HepG2 (cell line): Measurements from ENCODE around the gene MTA2. TPM values are rescaled to one million over a fixed set of nuclear protein-coding genes. Genes with fewer than 3 reads are reported as not detected.

Experiments used
- DPF2 ChIP-seq: sonication (generic); formaldehyde crosslinking; IDR thresholded peaks from 2 replicates; pipeline ENCODE4 v1.4.0; 2020; ENCODE audit warnings: mild to moderate bottlenecking, low read depth, missing genetic modification reagents, borderline replicate concordance
- GPN1 ChIP-seq: sonication (generic); formaldehyde crosslinking; IDR thresholded peaks from 2 replicates; pipeline ENCODE4 v1.5.1; 2020; ENCODE audit warnings: missing genetic modification reagents, borderline replicate concordance
- HDAC2 ChIP-seq: sonication (generic); formaldehyde crosslinking; IDR thresholded peaks from 2 replicates; pipeline ENCODE4 v1.4.0; 2020; ENCODE audit warnings: missing genetic modification reagents
- HMG20A ChIP-seq: IDR thresholded peaks from 2 replicates; pipeline ENCODE4 v1.6.1; 2016; ENCODE audit warnings: borderline replicate concordance
- KLF6 ChIP-seq: IDR thresholded peaks from 2 replicates; pipeline ENCODE4 v1.8.0; 2016; ENCODE audit warnings: missing biosample characterization, missing genetic modification reagents
- MAFK ChIP-seq, 2 experiments: IDR thresholded peaks in 1 of 2; conservative IDR thresholded peaks in 1 of 2; 2 replicates each; pipeline ENCODE4 v1.6.1; 2011; ENCODE audit warnings: improper control_type of control experiment in 2 of 2, low read length in 2 of 2
- NRL ChIP-seq: sonication (generic); formaldehyde crosslinking; IDR thresholded peaks from 2 replicates; pipeline ENCODE4 v1.5.0; 2020; ENCODE audit warnings: missing genetic modification reagents, mild to moderate bottlenecking, moderate library complexity, borderline replicate concordance
- SRSF9 ChIP-seq: fragments of 200-400 bp; formaldehyde crosslinking; IDR thresholded peaks from 2 replicates; pipeline ENCODE4 v1.6.1; 2018; ENCODE audit warnings: borderline replicate concordance, mild to moderate bottlenecking, low read depth, low read length; ENCODE audit not compliant: insufficient read depth, poor library complexity, severe bottlenecking
- TGIF2 ChIP-seq: IDR thresholded peaks from 2 replicates; pipeline ENCODE4 v1.6.1; 2016; ENCODE audit warnings: control low read depth, missing compliant biosample characterization
- ZFP82 ChIP-seq: sonication (generic); formaldehyde crosslinking; IDR thresholded peaks from 2 replicates; pipeline ENCODE4 v1.5.1; 2020; ENCODE audit warnings: mild to moderate bottlenecking, missing genetic modification reagents, borderline replicate concordance
- ZNF263 ChIP-seq: sonication (generic); formaldehyde crosslinking; IDR thresholded peaks from 2 replicates; pipeline ENCODE4 v1.4.0; 2020; ENCODE audit warnings: missing genetic modification reagents
- ZNF530 ChIP-seq: sonication (generic); formaldehyde crosslinking; IDR thresholded peaks from 2 replicates; pipeline ENCODE4 v1.5.0; 2020; ENCODE audit warnings: low read depth, mild to moderate bottlenecking, missing genetic modification reagents
- ZNF614 ChIP-seq: IDR thresholded peaks from 2 replicates; pipeline ENCODE4 v1.6.1; 2018; ENCODE audit warnings: missing biosample characterization, missing genetic modification reagents, inconsistent platforms, borderline replicate concordance
- ZNF615 ChIP-seq: sonication (generic); formaldehyde crosslinking; IDR thresholded peaks from 2 replicates; pipeline ENCODE4 v1.5.0; 2020; ENCODE audit warnings: mild to moderate bottlenecking, missing genetic modification reagents, borderline replicate concordance
- polyA plus RNA-seq, 8 experiments: library from polyadenylated mRNA; depleted of rRNA in 3 of 8; stranded (reverse) in 7 of 8; unstranded in 1 of 8; fragments of >200 nt; fragmentation: Illumina TruSeq in 4 of 8; extraction: Trizol in 4 of 8; gene quantifications; 2 replicates each; pipeline versions ENCODE4 v1.2.1 to v1.2.3, GENCODE V29; 2011 to 2016; ENCODE audit warnings: low read depth in 4 of 8, missing spikeins in 1 of 8, mixed read lengths in 1 of 8; ENCODE audit not compliant: insufficient read depth in 1 of 8
- total RNA-seq, 5 experiments: library from RNA; depleted of rRNA; stranded (reverse); fragments of >200 nt; fragmentation: Illumina TruSeq; extraction: Trizol; gene quantifications; 2 replicates each; pipeline ENCODE4 v1.2.3, GENCODE V29; 2016; ENCODE audit warnings: low read depth in 1 of 5
- TF ChIP-seq, protein P1 (sequence below): sonication (generic); formaldehyde crosslinking; IDR thresholded peaks from 2 replicates; pipeline ENCODE4 v1.5.0; 2020; ENCODE audit warnings: mild to moderate bottlenecking, missing genetic modification reagents, borderline replicate concordance
- TF ChIP-seq, protein P2 (sequence below): sonication (generic); formaldehyde crosslinking; IDR thresholded peaks from 2 replicates; pipeline ENCODE4 v1.8.1; 2023; ENCODE audit warnings: mild to moderate bottlenecking, missing genetic modification reagents
- TF ChIP-seq, protein P3 (sequence below): sonication (generic); formaldehyde crosslinking; IDR thresholded peaks from 2 replicates; pipeline ENCODE4 v1.4.0; 2020; ENCODE audit warnings: missing genetic modification reagents, borderline replicate concordance
- TF ChIP-seq, protein P4 (sequence below): sonication (generic); formaldehyde crosslinking; IDR thresholded peaks from 2 replicates; pipeline ENCODE4 v1.8.1; 2022; ENCODE audit warnings: mild to moderate bottlenecking, missing genetic modification reagents
- TF ChIP-seq, protein P5 (sequence below): sonication (generic); formaldehyde crosslinking; IDR thresholded peaks from 2 replicates; pipeline ENCODE4 v1.4.0; 2020; ENCODE audit warnings: mild to moderate bottlenecking, missing genetic modification reagents

The MTA2 gene
- total and polyA plus RNA-seq, 2 of the 13 experiments (the other 11 are each of a cell fraction or from before 2014, with no cell fraction given): 14.0 to 70.0 TPM

DNA sequence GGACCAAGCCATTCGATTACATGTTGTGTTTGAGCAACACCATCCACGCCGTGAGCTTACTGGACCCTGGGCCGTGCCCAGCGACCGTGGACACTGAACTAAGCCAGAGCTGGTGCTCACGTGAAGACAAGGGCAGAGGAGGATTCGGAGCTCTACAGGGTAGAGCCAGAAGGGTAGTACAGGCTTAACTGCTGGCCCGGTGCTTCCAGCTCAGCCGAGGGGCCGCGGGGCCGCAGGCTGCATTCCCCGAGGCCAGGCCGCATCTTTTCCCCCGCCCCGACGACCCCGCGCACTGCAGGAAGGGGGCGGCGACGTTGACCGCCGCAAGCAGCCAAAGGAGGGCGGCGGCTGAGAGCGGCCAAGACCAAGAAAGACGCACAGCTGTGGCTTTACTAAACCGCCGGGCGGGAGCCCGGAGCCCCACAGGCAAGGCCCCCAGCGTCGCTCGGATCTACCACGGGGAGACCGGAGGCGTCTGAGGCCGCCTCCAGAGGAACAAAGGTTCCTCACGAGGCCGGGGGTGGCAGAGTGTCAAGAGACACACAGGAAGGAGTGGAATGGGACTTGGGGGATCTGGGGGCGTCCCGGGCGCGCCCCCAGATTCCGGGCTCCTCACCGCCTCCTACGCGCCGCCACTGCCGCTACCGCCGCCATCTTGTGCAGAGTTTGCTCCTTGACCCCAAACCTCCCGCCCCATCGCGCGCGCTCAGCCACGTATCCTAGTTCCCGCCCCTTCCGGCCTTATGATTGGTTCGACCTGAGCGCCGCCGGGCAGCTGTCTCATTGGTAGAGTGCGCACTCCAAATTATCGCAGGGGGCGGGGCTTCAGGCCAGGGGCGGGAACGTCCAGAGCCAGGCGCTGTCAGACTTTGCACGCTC lies 44.5 kb upstream of the MTA2 start, which contains the start of gene GANAB (continued):
- 0 out of 2 replicates have a peak, but pooled peaks have one; percentile 16 for TF ChIP-seq GPN1 (CRISPR knock-in tag)
- TF ChIP-seq, protein P1, sequence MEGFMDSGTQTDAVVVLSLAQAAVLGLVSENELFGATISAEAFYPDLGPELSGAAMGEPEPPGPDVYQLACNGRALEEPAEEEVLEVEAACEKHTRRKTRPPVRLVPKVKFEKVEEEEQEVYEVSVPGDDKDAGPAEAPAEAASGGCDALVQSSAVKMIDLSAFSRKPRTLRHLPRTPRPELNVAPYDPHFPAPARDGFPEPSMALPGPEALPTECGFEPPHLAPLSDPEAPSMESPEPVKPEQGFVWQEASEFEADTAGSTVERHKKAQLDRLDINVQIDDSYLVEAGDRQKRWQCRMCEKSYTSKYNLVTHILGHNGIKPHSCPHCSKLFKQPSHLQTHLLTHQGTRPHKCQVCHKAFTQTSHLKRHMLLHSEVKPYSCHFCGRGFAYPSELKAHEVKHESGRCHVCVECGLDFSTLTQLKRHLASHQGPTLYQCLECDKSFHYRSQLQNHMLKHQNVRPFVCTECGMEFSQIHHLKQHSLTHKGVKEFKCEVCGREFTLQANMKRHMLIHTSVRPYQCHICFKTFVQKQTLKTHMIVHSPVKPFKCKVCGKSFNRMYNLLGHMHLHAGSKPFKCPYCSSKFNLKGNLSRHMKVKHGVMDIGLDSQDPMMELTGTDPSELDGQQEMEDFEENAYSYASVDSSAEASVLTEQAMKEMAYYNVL (CRISPR knock-in tag): no peak
- TF ChIP-seq ZNF530 (CRISPR knock-in tag): no peak
- TF ChIP-seq, protein P2, sequence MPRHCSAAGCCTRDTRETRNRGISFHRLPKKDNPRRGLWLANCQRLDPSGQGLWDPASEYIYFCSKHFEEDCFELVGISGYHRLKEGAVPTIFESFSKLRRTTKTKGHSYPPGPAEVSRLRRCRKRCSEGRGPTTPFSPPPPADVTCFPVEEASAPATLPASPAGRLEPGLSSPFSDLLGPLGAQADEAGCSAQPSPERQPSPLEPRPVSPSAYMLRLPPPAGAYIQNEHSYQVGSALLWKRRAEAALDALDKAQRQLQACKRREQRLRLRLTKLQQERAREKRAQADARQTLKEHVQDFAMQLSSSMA (CRISPR knock-in tag): 0 out of 2 replicates have a peak, but pooled peaks have one; percentile 48
- TF ChIP-seq, protein P3, sequence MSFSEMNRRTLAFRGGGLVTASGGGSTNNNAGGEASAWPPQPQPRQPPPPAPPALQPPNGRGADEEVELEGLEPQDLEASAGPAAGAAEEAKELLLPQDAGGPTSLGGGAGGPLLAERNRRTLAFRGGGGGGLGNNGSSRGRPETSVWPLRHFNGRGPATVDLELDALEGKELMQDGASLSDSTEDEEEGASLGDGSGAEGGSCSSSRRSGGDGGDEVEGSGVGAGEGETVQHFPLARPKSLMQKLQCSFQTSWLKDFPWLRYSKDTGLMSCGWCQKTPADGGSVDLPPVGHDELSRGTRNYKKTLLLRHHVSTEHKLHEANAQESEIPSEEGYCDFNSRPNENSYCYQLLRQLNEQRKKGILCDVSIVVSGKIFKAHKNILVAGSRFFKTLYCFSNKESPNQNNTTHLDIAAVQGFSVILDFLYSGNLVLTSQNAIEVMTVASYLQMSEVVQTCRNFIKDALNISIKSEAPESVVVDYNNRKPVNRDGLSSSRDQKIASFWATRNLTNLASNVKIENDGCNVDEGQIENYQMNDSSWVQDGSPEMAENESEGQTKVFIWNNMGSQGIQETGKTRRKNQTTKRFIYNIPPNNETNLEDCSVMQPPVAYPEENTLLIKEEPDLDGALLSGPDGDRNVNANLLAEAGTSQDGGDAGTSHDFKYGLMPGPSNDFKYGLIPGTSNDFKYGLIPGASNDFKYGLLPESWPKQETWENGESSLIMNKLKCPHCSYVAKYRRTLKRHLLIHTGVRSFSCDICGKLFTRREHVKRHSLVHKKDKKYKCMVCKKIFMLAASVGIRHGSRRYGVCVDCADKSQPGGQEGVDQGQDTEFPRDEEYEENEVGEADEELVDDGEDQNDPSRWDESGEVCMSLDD (CRISPR knock-in tag): no peak; the same call in 1 of the 2 replicates
- no peak for TF ChIP-seq NRL (CRISPR knock-in tag)
- peak; percentile 16; the same call in 1 of the 2 replicates for TF ChIP-seq ZNF614 (CRISPR knock-in tag)
- peak; percentile 85 for TF ChIP-seq ZFP82 (CRISPR knock-in tag)
- TF ChIP-seq MAFK (conservative IDR thresholded peaks at IDR 0.05 in 1 of 2, IDR thresholded peaks at IDR 0.05 in 1 of 2; ENCODE audit: low read length in 2 of 2): no peak
- 0 out of 2 replicates have a peak, but pooled peaks have one; percentile 2 for TF ChIP-seq ZNF263 (CRISPR knock-in tag)
- no peak for TF ChIP-seq SRSF9
- TF ChIP-seq HDAC2 (CRISPR knock-in tag): 0 out of 2 replicates have a peak, but pooled peaks have one; percentile 33
- TF ChIP-seq TGIF2 (CRISPR knock-in tag): peak; percentile 74
- no peak for TF ChIP-seq HMG20A (CRISPR knock-in tag)
- TF ChIP-seq ZNF615 (CRISPR knock-in tag): no peak
- TF ChIP-seq, protein P4, sequence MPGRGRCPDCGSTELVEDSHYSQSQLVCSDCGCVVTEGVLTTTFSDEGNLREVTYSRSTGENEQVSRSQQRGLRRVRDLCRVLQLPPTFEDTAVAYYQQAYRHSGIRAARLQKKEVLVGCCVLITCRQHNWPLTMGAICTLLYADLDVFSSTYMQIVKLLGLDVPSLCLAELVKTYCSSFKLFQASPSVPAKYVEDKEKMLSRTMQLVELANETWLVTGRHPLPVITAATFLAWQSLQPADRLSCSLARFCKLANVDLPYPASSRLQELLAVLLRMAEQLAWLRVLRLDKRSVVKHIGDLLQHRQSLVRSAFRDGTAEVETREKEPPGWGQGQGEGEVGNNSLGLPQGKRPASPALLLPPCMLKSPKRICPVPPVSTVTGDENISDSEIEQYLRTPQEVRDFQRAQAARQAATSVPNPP (CRISPR knock-in tag): 0 out of 2 replicates have a peak, but pooled peaks have one; percentile 44
- no peak for TF ChIP-seq DPF2 (CRISPR knock-in tag)
- TF ChIP-seq KLF6 (CRISPR knock-in tag): no peak
- TF ChIP-seq, protein P5, sequence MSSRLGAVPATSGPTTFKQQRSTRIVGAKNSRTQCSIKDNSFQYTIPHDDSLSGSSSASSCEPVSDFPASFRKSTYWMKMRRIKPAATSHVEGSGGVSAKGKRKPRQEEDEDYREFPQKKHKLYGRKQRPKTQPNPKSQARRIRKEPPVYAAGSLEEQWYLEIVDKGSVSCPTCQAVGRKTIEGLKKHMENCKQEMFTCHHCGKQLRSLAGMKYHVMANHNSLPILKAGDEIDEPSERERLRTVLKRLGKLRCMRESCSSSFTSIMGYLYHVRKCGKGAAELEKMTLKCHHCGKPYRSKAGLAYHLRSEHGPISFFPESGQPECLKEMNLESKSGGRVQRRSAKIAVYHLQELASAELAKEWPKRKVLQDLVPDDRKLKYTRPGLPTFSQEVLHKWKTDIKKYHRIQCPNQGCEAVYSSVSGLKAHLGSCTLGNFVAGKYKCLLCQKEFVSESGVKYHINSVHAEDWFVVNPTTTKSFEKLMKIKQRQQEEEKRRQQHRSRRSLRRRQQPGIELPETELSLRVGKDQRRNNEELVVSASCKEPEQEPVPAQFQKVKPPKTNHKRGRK (CRISPR knock-in tag): no peak
